Fibroblast of skin of back (primary cell): ENCODE results near the gene RGS6.

Experiments used
- DNase-seq: peaks from one replicate; pipeline ENCODE4 v3.0.0-alpha.2; 2013

The RGS6 gene

GRCh38 chr14:72169521-72169920 is 237.3 kb downstream of the RGS6 start:
- no peak for DNase-seq

GRCh38 chr14:72172049-72172448 is 239.8 kb downstream of the RGS6 start:
- DNase-seq, result no peak

DNA sequence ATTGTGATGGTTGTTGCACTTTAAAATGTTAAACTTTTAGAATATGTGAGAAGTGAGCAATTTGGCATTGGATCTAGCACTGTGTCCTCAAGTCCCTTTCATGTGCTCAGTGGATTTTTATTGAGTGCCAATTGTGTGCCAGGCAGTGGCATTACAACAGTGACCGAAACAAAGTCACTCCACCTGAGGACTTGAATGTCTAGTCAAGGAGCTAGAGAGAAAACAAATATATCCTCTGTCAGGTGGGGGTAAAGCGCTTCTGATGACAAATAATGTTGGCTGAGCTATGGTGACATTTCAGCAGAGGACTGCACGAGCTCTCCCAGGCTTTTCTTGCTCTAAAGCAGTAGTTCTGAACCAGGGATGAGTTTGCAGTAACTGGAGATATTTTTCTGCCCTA is 240.4 kb downstream of the RGS6 start:
- no peak for DNase-seq

DNA sequence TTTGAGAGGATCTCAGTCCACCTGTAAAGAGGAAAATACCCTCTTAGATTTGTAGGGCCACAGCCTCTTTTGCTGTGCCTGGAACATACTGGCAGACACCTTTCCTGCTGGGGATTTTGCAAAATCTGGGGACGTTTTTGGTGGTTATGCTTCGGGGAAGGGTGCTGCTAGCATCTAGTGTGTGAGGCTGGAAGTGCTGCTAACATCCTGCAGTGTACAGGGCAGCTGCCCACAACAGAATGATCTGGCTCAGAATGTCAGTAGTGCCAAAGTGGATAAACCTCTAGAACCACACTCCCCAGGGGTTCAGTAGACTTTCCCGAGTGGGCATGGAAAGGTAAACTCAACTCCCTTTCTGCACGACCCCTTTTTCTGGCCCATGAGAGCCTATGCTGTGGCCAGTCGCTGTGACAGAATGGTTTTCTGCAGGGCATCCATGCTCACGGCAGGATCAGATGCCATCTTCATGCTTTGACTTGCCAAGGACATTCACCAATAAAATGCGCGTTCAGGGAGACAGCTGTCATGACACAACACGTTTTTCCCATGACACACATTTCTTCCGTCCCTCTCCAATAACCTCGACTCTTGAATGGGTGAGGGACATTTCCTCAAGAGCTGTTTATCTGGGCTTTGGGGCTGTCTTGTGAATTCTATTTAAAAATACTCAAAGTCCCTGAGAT is 240.9 kb downstream of the RGS6 start:
- no peak for DNase-seq

DNA sequence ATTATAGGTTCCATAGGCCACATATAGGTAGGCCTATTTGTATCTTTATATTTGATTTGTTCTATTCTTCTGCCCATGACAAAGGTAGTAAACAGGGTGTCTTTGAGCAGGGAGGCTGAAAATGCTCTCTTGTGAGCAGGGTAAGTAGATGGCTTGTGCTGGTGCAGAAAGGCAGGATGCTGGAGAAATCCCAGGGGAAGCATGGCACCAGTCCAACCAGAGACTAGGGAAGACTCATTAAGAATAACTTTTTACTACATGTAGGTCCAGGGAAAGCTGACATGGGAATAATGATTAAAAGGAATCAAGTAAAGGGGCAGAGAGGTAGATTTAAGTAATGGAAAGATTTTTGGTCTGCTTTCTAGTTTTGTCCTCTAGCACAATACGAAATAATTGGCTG is 245.0 kb downstream of the RGS6 start:
- no peak for DNase-seq

- DNase-seq, result no peak
Observed at GRCh38 chr14:72178517-72178916, 246.3 kb downstream of the RGS6 start.

- no peak for DNase-seq
Observed at GRCh38 chr14:72182708-72183432, 250.6 kb downstream of the RGS6 start.

DNA sequence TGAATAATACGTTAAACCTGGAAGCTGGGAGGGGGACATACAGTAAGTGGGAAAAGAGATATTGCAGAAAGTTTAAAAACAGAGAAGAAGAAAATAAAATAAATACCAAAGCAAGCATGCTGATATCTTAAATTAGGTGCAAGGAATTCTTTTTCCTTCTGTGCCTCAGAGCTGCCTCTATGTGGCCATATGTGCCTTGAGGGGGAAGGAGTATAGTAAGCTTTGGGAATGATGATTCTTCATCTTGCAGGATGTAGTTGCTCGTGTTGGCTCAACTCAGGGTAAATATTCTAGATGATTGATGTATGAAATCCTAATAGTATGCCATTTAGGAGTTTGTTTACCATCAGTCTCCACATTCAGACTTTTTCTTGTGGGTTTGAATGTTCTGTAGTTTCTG is 251.4 kb downstream of the RGS6 start:
- no peak for DNase-seq

- no peak for DNase-seq
Observed at GRCh38 chr14:72186523-72186922, 254.3 kb downstream of the RGS6 start.

DNA sequence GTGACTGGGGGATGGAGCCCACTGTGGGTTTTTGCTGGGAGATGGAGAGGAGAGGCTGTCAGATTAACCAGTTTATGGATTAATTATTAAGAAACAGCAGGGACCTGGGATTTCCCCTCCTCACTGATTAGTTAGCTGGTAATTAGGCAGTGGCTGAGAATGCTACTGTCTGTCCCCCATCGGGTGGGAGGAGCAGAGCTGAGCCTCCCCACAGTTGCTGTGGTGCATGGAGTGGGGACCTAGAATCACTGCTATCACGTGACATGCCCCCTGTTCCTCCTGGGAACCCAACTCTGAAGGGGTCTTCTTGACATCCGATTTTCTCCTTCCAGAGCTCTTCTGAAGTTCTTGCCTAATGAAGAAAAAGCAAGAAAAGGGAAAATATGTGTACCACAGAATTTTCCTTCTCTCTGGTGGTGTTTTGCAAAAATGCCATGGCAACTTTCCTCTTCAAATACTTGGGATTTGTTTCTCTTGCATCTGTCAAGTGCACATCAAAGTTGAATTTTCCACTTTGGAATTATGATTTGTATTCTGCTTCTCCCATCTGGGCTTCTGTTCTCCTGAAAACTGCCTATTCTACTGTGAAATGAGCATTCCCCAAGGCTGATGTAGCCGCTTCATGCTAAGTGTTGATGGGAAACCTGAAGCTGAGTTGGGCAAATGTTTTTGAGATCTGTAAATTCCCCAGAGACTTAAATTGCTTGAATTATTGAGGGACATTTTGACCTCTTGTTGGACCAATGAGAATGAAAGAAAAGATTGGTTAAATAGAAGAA is 264.2 kb downstream of the RGS6 start:
- DNase-seq, result no peak

- no peak for DNase-seq
Observed at GRCh38 chr14:72201645-72202044, 269.4 kb downstream of the RGS6 start.

- no peak for DNase-seq
Observed at GRCh38 chr14:72213424-72213823, 281.2 kb downstream of the RGS6 start.

GRCh38 chr14:72215080-72215479 is 282.9 kb downstream of the RGS6 start:
- DNase-seq, result no peak

- peak; percentile 33 for DNase-seq
Observed at GRCh38 chr14:72217135-72217534, 284.9 kb downstream of the RGS6 start.

GRCh38 chr14:72222046-72222445 is 289.8 kb downstream of the RGS6 start:
- DNase-seq, result no peak

GRCh38 chr14:72236629-72237028 is 304.4 kb downstream of the RGS6 start:
- no peak for DNase-seq

- no peak for DNase-seq
Observed at GRCh38 chr14:72237722-72238666, 305.8 kb downstream of the RGS6 start.

DNA sequence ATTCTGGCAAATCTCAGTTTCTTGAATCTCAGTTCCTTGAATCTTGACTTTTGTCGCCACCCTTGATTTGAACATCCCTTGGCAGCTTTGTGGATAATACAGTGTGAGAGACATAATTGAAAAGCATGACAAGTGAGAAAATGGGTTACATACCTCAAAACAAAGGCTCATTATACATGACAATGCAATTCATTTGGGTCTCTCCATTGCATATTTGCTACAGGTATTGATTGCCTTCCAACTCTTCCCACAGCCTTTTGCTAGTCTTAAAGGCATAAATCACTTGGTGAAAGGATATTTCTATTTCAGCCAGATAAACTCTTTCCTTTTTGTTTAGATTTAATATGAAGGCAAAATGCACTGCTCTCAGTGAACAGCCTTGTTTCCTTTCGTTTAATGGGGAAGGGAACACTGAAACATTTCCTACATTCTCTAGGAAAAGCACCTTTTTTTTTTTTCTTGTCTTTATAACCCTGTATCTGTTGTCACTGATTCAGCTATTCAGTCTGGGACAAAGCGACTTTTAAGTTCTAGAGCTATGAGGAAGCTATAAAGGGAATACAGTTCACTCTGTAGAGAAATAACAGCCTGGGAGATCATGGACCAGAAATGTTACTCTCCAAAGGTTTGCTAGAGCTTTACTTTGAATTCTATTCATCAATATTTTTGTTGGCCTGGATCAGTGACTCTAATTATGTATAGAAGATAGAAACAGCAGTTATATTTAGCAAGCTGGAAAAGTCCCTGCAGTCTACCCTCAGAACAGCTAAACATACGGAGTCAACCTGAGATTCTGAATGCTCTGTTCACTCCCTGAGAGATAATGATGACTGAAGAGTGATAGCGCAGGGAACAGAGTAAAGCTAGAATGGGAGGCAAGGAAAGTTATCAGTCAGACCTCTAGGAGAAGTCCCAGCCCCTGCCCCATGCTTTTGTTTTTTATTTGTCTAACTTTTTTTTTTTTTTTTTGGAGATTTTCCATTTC is 311.4 kb downstream of the RGS6 start:
- no peak for DNase-seq

DNA sequence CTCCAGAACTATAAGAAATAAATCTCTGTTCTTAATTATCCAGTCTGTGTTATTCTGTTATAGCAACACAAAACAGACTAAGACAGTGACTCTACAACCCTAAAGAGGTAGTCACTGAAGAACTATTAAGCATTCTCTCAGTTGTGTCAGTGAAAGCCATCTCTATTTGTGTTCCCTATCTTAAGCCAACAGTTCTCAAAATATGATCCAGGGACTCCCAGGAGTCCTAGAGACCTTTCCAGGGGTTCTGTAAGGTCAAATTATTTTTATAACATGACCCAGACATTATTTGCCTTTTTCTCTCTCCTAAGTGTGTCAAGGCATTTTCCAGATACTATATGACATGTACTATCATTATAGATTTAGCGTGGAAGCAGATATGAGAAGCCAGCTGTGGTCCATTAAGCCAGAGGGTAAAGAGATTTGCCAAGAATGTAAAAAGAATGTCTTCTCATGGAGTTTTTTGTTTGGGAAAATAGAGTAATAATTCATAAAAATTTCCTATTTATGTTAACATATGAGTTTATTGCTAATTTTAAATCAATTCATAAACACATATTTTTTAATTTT is 315.8 kb downstream of the RGS6 start:
- no peak for DNase-seq

DNA sequence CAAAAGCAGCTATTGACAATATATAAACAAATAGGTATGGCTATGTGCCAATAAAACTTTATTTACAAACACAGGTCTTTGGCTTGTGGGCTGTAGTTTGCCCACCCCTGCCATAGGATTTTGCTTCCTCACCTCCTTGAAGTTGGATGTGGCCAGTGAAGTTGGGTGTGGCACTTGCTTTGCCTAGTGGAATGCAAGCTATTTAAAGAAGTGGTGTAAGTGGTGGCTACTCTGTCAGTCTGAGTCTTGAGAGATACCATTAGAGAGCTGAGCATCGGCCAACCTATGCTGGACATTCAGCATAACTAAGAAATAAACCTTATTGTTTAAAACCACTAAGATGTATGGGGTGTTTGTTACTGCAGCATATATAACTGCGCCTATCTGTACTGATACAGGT is 321.3 kb downstream of the RGS6 start:
- DNase-seq, result no peak
